Stimulated activated CD8-positive, alpha-beta memory T cell treated with anti-CD3 and anti-CD28 coated beads, Interleukin-2, amount 100 ng/mL, for 1 hour (primary cell): ENCODE measurements around the gene FGF18.

Experiments used
- DNase-seq, 2 donors: peaks; one replicate each; pipeline ENCODE4 v3.0.0-alpha.2; 2020; ENCODE audit warnings: low read depth in 2 of 2

The FGF18 gene

DNA sequence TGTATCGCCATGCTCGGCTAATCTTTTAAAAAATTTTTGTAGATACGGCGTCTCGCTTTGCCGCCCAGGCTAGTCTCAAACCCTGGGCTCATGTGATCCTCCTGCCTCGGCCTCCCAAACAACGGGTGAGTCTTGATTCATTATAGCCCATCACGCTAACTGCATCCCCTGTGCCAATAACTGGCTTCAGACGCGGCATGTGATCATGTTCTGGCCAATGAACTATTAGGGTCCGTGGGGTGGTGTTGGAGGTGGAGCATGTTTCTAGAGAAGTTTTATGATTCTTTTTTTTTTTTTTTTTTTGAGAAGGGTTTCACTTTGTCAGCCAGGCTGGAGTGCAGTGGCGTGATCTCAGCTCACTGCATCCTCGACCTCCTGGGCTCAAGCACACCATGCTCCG lies 51.0 kb downstream of the FGF18 start:
- no peak for DNase-seq

DNA sequence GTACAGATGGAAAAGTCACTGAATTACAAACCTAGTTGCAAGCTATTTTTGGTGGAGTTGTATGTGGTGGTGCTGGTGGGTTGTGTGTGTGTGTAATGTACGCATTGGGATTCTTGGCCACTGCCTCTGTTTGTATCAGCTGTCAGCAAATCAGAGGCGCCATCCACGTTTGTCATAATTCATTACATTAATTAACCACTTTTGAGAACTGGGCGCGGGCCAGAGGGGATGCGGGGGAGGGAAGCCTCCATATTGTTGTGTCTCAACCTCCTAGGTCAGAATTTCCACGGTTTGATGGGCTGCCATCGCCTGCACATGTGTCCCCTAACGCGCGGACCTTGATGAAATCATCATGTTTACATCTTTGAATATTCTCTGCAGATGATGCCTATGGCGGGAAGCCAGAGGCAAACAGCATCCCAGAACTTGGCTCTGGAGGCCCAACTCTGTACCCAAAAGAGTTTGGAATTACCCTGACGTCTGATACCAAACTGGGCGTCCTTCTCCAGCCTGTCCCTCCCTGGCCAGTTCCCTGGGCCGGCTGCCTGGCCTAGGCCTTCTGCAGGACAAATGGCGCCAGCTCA lies 54.9 kb downstream of the FGF18 start:
- no peak for DNase-seq

DNA sequence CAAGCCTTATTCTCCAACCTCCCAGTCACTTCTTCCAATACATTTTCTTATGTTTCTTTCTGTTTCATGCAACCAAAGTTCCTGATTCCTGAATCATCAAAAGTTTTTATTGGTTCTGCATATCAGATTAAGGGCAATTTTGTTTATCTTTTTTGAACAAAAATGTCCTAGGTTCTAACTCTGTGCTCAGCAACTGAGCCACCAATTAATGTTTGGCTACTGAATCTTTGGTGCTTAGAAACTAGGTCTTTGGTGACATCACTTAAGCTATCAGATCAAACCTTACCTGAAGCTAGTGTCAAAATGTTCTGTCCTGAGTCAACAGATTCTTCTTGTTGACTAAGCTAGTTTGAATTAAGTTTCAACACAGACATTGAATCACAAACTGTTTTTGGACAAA lies 56.1 kb downstream of the FGF18 start:
- no peak for DNase-seq

DNA sequence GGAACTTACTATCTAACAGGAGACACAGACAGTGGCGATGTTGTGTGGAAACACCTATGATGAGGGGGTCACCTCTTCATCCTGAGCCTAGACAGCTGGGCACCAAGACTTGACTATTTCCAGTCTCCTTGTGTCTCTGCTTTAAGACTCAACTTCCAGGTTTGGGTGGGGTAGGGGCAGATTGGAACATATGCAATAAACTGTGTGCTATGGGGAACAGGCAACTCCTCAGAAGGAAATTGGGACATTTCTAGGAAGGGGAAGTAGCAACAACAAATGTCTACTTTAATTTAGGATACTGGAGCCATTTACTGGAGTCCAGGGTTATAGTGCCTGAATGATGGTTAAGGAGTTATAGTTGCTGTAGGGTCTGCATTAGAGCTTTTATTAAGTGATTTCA lies 57.3 kb downstream of the FGF18 start:
- no peak for DNase-seq

DNA sequence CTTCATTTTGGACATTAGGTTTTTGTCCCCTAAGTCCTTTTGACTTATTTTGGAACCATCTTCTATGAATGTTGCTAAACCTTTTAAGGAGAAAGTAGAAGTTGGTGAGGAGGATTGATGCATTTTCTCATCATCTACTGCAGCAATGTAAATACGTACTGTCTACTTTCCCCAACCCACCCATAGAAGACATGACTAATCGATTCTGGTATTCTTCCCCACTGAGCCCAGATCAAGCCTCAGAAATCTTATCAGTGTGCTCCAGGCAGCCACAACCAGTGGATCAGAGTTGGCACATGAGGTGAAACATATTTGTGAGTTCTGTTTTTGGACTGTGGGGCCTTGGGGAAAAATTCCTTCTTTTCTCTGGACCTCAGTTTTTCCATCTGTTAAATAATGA lies 57.7 kb downstream of the FGF18 start:
- DNase-seq, result no peak

DNA sequence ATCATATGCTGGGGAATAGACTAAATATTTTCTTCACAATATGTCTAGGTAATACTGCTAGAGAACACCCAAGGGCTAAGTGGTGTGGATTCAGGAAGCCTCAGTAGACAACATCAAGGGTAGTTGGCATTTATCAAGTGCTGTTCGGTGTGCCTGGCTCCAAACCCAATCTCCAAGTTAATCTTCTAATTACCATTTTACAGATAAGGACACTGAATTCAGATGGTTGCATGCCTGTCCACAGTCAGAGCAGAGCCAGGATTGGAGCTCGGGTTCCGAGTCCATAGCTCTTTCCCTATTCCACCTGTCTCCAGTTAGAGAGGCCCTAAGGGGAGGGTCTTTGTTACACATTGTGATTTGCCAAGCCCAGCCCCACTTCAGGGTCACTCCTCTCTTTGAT lies 58.2 kb downstream of the FGF18 start:
- DNase-seq, result no peak

DNA sequence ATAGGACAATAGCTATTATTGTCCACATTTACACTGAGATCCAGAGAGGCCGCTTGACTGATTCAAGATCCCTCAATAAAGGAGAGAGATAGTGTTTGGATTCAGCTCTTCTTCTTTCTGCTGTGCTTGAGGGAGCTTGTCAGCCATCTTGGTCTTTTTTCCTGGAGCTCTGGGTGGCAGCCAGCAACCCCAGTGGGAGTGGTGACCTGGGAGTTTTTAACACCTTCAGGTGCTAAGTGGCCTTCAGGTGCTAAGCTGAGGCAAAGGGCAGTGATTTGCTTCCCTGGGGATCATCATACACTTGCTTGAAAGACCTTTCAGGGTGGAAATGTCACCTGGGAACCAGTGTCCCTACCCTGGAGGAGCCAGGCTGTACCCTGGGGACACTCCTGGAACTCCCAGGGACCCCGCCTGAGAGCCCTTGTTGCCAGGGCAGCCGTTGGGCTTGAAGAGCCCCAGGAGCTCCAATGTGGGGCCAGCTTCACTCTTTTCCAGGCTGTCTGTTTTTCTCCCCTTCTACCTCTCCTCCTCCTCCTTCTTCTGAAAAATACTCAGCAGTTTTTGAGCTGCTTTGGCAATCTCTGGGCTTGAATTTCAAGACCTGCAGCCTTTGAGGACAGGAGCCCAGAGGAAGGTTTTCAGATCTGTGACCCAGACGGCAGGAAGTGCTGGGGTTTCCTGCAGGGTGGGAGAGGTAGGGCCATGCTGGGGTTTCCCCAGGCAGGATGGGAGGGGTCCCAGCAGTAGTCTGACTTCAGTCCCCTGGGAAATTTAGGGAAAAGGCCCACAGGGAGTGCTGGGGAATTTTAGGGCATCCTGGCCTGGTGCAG lies 59.7 kb downstream of the FGF18 start:
- no peak for DNase-seq

DNA sequence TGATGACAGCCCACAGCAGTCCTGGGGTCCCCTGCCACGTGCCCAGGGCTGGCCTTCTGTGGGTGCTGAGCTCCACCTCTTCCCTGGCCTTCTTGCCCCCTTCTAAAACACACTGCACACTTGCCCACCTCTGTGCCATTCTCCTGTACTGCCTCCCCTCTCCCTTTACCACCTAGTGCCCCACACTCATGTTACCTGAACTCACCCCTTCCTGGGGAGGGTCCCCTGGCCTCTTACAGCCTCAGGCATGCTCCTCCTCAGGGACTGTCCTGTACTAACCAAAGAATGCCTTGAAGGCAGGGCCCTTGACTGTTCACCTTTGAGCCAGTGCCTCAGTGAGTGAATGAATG lies 60.3 kb downstream of the FGF18 start:
- DNase-seq, result no peak

DNA sequence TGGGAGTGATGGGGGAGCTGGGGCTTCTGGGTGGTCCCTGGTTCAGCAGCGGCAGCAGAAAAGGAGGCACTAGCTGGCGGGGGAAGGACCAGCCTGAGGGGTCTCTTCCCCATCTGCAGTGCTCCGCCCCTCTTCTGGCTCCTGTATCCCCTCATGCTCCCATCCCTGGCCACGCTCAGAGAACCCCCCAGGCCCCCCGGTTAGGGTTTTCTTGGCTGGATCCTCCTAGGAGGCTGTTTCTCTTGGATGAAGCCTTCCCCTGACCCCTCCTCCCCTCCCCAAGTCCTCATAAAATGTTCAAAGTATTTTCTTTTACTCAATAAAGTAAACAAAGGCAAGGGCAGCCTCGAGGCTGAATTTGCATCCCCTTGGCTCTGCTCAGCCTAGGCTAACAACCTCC lies 60.8 kb downstream of the FGF18 start:
- DNase-seq, result no peak

DNA sequence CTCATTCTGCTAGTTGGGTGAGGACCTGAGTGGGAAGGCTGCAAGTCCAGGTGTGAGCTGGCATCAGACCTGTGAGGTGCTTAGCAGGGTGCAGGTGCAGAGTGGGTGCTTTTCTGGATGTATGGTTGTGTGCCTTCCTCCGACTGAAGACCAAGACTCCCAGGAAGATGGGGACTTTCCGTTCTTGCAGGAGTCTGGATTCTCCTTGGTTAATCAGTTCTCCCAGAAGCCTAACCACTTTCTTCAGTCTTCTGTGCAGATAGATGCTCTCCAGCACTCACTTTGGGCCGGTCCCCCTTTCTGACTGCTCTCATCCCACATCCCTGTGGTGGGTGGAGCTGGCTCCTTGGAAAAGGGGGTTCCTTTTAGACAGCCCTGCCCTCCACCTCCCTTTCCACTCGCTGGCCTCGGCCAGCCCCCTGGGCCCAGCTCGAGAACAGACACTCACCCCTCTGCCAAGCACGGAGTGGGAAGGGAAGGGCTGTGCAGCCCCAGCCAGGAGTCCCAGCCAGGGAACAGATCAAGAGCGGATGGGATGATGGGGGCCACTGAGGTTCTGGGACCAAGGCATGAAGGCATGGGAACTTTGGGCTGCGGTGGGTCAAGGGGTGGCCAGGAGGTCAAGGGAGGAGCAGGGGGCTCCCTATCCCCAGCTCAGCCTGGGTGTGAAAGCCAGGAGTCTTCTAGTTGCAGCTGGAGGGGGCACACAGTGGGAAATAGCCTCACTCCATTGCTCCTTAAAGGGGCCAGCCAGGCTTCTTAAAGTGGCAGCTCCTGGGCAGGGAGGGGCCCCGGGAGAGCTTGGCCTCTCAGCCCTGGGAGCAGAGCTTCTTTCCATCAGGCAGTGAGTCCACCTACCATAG lies 62.4 kb downstream of the FGF18 start:
- DNase-seq, result no peak

DNA sequence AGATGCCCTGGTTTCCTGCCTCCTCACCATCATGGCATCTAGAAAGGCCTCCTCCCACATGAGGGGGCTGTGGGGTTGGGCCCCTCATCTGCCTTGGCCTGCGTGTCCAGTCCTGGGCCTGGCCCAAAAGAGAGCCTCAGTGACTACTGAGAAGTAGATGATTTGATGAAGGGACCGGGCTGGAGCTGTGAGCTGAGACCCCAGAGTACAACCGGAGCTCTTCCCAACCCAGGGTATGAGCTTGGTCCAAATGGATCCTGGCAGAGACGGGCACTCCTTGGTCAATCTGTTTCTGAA lies 62.9 kb downstream of the FGF18 start:
- no peak for DNase-seq

DNA sequence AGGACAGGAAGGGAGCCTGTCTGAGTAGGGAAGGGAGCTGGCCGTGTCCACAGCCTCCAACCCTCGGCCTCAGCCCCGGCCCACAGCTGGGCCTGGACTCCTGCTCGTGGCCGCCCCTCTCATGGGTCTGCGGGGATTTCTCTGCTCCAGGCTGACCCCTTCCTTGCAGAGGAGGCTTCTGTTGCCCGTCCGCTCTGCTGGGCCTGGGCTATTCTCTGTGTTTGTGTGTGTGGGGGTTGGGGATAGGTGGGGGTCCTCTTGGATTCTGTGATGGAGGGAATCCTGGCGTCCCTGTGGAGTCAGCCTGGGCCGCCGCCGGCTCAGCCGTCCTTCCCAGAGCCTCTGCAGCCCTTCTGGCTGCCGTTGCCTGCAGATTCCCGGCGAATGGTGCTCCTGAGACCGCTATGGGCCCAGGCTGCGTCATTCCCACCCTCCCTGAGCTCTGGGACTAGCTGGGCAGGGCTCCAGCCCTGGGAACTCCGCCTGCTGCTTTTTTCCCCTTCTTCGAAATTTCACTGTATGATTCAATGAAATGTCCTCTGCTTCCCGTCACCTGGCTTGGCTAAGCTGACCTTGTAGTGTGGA lies 64.2 kb downstream of the FGF18 start:
- DNase-seq, result no peak

DNA sequence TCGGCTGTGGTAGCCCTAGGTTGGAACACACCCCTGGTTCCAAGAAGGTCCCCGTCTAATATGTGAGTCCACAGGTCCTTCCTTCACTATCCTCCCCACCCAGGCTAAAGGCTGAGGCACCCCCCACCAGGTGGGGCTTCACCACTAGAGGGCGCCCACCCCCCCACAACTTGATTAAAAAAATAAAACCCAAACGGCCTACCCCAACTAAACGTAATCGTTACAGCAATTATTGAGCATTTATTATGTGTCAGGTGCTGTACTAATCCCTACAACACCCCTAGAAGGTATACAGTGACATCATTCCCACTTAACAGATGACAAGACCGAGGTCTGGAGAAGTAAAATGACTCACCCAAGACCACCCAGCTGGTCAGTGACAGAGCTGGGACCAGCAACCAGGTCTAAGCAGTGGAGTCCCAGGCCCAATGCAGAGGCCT lies 65.0 kb downstream of the FGF18 start:
- DNase-seq, result peak; percentile 15 to 16

DNA sequence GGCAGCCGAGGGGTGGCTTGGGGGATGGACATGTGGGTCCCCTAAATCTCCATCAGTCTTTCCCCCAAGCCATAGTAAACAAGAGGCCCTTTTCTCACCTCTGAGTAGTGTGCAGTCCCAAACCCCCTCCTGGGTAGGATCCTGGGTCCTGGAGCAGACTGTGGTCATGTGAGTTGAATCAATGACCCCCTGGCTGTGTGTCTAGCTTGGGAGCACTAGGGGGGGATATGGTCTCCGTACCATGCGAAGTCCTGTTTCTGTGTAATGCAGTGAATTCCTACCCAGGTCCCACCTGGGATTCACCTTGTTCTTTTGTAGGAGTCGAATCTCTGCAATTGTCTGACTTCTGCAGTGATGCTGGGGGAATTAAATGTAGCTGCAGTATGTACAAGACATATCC lies 66.2 kb downstream of the FGF18 start:
- no peak for DNase-seq

DNA sequence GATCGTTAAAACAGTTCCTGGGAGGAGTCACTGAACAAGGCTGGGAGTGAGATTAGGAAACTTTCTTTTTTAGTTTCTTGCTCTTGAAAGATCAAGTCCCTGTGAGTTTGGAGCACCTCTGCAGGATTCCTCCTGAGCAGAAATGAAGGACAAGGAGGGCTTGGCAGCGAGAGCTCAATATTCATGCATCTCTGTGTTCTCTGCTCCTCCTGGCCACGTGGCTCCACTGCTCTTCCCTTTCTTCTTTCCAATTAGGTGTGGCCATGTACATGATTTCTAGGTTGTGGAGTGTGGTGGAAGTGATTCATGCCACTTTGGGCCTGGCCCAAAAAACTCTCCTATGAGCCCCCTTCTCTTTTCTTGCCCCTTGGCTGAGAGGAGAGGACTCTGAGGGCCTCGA lies 67.2 kb downstream of the FGF18 start:
- DNase-seq, result no peak

DNA sequence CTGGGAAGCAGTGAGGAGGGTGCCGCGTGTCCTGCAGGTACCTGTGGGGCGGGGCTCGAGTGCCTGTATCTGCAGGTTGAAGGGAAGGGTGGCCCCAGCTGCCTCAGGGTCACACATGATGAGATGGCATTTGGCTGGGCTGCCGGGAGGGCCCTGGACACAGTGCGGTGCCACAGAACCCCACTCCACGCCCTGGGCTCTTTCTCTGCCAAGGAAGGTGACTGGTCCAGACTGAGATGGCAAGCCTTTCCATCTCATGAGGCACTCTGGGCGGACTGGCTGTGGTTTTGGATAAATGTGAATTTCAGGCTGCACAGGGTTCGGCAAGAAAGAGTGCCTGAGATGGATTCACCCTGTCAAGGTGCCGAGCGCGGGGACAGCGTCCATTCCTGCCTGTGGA lies 69.4 kb downstream of the FGF18 start:
- no peak for DNase-seq

DNA sequence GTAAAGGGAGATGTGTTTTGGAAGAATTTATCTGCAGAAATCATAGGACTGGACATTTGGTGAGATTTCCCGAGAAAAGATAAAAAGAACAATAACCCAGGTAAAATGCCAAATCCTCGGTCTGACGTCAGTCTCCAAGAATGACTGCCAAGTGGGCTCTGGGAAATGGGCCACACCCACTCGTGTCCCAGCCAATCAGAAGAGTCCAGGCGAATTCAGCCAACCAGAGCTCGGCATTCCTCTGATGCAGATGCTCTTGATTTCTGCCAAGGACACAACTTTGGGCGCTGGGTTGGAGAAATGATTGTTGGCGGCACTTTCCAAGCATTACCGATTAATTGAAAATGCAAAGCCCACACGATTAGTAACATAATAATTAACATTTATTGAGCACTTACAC lies 73.3 kb downstream of the FGF18 start:
- DNase-seq, result no peak

DNA sequence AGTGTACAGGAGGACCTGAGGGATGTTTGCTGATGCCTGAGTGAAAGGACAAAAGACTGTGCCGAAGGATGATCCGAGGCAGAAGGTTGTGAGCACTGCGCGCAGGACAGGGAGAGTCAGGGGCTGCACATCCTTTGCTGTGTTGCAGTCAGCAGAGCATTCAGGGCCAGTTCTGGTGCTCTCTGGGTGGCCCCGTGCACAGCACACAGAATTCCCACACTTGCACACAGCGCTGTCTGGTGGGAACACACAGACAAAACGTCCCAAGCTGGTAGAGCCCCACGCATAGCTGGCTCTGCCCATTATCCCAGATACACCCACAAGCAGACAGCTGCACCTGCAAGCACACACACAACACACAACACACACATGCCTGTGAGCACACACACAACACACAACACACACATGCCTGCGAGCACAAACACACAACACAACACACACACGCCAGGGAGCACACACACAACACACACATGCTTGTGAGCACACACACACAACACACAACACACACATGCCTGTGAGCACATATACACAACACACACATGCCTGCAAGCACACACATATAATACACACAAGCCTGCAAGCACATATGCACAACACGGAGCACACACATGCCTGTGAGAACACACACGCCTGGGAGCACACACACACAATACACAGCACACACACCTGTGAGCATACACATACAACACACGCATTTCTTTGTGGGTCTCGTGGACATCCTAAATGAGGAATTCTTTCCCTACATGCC lies 74.4 kb downstream of the FGF18 start:
- no peak for DNase-seq

DNA sequence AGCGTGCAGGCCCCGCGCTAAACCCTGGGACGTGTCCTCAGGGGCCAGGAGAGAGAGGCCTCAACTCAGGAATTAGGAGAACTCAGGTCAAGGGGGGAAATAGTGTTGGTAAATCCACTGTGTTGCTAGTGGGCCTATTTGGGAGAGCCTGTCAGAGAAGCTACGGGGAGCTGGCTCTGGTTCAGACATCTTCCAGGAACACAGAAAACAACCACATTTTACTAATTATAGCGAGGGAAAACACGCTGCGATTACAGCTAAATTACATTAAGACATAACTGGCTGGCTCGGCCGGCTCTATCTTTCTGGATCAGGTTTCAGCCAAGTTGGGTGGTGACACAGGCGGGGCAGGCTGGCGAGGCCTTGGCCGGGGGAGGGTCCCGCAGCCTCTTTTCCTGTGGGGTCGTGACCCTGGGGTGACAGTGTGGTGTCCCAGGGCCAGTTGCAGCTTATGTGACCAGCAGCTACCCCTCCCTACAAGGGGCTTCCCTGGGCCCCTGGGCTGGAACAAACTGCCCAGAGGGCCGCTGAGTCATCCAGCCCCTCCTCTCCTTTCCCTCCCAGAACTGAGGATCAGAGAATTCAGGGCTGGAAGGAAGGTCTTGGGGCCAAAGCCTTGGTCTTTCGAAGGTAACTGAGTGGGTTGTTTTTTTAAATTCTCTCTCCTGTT lies 75.1 kb downstream of the FGF18 start:
- DNase-seq, result no peak

DNA sequence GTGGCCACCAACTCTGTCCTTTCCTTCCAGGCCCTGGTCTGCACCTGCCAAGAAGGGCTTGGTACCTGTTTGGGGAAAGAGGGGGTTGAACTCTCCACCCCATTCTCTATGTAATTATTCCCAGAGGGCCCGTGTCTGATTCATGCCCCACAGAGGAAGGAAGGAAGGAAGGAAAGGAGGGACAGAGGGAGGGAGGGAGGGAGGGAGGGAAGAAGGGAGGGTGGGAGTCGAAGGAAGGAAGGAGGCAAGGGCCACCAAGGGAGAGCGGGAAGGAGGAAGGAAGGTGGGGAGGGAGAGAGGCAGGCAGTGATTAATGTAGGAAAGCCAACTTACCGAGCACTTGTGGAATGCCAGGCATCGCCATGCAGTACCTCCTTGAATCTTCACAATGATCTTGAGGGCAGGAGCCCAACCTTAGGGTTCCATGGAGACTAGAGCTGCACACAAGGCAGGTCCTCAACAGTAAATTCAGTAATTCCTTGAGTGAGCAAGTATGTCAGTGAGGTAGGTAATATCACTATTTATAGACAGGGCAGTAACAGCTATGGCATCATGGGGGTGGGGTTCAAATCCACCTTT lies 75.8 kb downstream of the FGF18 start:
- no peak for DNase-seq

DNA sequence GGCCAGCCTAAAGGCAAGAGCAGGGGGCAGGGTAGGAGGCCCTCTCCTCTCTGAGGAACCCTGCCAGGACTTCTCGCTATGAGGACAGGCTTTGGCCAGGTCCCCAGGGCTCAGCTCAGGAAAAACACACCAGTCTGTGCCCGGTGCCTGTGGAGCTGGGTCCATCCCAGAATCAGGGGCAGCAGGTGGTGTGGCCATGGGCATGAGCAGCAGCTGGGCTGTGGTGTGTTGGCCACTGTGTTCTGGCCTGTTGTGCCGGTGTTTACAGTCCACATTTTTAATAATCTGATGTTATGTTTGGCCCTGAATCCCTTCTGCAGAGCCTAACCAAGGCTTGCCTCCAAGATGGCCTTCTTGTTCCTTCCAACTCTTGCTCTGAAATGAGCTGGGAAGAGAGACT lies 77.0 kb downstream of the FGF18 start:
- DNase-seq, result no peak
